ENCODE measurements around the gene SETD1B.

Gene SETD1B

DNA sequence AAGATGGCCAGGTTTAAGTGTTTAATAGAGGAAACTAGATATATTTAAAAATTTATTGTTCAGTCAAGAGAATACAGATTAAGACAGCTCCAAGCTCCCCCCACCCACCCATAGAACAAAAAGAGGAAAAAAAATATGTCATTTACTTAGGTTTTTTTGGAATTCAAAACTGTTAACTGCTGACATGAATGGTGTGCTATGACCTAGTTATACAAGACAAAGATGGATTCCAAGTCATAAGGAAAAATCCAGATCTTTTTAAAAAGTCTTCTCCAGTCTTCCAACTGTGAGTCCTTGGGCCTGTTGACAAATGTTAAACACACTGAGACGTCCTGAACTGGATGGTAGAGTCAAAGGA is 1.3 kb upstream of the SETD1B start:
- H3F3A ChIP-seq (ENCODE audit: low read depth): peaks cover 6% of the 10 kb centered on the region; the same call in 1 of the 2 replicates
- no peak for TF ChIP-seq EZH2phosphoT487 (IDR thresholded peaks at IDR 0.05; ENCODE audit: borderline replicate concordance)
- TF ChIP-seq, protein P1, sequence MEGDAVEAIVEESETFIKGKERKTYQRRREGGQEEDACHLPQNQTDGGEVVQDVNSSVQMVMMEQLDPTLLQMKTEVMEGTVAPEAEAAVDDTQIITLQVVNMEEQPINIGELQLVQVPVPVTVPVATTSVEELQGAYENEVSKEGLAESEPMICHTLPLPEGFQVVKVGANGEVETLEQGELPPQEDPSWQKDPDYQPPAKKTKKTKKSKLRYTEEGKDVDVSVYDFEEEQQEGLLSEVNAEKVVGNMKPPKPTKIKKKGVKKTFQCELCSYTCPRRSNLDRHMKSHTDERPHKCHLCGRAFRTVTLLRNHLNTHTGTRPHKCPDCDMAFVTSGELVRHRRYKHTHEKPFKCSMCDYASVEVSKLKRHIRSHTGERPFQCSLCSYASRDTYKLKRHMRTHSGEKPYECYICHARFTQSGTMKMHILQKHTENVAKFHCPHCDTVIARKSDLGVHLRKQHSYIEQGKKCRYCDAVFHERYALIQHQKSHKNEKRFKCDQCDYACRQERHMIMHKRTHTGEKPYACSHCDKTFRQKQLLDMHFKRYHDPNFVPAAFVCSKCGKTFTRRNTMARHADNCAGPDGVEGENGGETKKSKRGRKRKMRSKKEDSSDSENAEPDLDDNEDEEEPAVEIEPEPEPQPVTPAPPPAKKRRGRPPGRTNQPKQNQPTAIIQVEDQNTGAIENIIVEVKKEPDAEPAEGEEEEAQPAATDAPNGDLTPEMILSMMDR (conservative IDR thresholded peaks at IDR 0.05; ENCODE audit: low read length): no peak
- H3K4me2 ChIP-seq (ENCODE audit: low read depth, low read length, poor library complexity, severe bottlenecking): peak overlapping the region; percentile 93
- peaks cover 43% of the 10 kb centered on the region for H4K20me1 ChIP-seq (ENCODE audit: insufficient read depth, low read length, poor library complexity, severe bottlenecking)
- no peaks in the 10 kb centered on the region for H3K9me3 ChIP-seq (ENCODE audit: insufficient read depth, low read depth, low read length)
- H3K79me2 ChIP-seq (ENCODE audit: insufficient read depth, low read length): peaks cover 85% of the 10 kb centered on the region
- 0 out of 2 replicates have a peak, but pooled peaks cover 5% of the 10 kb centered on the region for H3K36me3 ChIP-seq (ENCODE audit: insufficient read depth, low read length)
- peaks cover 41% of the 10 kb centered on the region for H3K4me1 ChIP-seq (ENCODE audit: insufficient read depth, low read length, poor library complexity, severe bottlenecking)
- H3K4me3 ChIP-seq (ENCODE audit: low read length, poor library complexity, severe bottlenecking): peak overlapping the region; percentile 94
- no peak overlapping the region for H2AFZ ChIP-seq (ENCODE audit: low read length)
- H3K9ac ChIP-seq (ENCODE audit: low read depth, low read length, poor library complexity, severe bottlenecking): peak overlapping the region; percentile 100
- no peaks in the 10 kb centered on the region for H3K9me2 ChIP-seq (replicated peaks; ENCODE audit: low read depth, low read length)
- H3K27me3 ChIP-seq (ENCODE audit: insufficient read depth, low read length, poor library complexity, severe bottlenecking): peaks cover 6% of the 10 kb centered on the region

DNA sequence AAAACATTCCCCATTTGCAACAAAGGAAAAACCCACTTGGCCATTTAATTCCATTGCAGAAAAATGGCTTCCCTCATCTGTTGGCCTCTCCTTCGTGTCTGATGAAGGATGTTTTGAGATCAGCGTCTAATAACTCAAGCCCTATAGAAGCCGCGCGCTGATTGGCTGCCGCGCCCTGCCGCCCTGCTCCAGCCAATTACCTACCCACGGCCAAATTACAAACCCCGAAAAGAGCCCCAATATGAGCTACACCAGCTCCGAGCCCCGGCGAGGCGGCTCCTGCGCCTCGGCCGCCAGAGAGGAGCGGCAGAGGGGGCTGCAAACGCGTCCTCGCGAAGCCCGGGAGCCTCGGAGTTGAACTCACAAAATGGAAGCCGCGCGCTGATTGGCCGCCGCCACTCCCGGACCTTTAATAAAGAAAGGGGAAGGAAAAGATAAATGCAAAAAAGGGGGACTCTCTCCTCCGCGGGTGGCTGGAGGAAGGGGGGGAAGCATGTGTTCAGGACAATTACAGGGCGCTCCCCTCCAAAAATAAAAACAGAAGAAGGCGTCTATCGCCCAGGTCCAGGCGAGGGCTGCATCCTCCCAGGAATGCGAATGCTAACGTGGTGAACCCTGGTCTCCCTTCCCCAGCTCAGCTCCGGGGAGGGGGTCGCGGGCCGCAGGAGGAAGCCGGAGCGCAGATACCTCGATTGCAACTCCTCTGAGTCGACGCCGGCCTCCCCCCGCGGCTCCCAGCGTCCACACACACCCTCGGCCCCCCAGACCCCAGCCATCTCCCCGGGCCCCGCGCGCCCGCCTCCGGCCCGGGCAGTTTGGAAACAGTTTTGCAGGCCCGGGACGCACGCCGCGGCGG is 738 bp upstream of the SETD1B start:
- Histone ChIP-seq H3K4me3 (ENCODE audit: low read length, poor library complexity, severe bottlenecking) (peak overlapping the region; percentile 94), H3K4me2 (ENCODE audit: low read depth, low read length, poor library complexity, severe bottlenecking) (peak overlapping the region; percentile 93), H3K9ac (ENCODE audit: low read depth, low read length, poor library complexity, severe bottlenecking) (peak overlapping the region; percentile 100), H3K36me3 (ENCODE audit: insufficient read depth, low read length) (0 out of 2 replicates have a peak, but pooled peaks cover 5% of the 10 kb centered on the region), H4K20me1 (ENCODE audit: insufficient read depth, low read length, poor library complexity, severe bottlenecking) (peaks cover 37% of the 10 kb centered on the region), H3K9me2 (replicated peaks; ENCODE audit: low read depth, low read length) (no peaks in the 10 kb centered on the region), H3F3A (ENCODE audit: low read depth) (peaks cover 6% of the 10 kb centered on the region; the same call in 1 of the 2 replicates), H3K27me3 (ENCODE audit: insufficient read depth, low read length, poor library complexity, severe bottlenecking) (peaks cover 6% of the 10 kb centered on the region), H3K9me3 (ENCODE audit: insufficient read depth, low read depth, low read length) (no peaks in the 10 kb centered on the region), H3K4me1 (ENCODE audit: insufficient read depth, low read length, poor library complexity, severe bottlenecking) (peaks cover 38% of the 10 kb centered on the region), H2AFZ (ENCODE audit: low read length) (0 out of 2 replicates have a peak overlapping the region, but pooled peaks have one; percentile 7), H3K79me2 (ENCODE audit: insufficient read depth, low read length) (peaks cover 85% of the 10 kb centered on the region)
- TF ChIP-seq, protein P1 (conservative IDR thresholded peaks at IDR 0.05; ENCODE audit: low read length): no peak
- TF ChIP-seq EZH2phosphoT487 (IDR thresholded peaks at IDR 0.05; ENCODE audit: borderline replicate concordance): no peak

- Histone ChIP-seq H2AFZ (ENCODE audit: low read length) (0 out of 2 replicates have a peak overlapping the region, but pooled peaks have one; percentile 26), H3K4me2 (ENCODE audit: low read depth, low read length, poor library complexity, severe bottlenecking) (peak overlapping the region; percentile 75), H3K9me3 (ENCODE audit: insufficient read depth, low read depth, low read length) (no peaks in the 10 kb centered on the region), H3K36me3 (ENCODE audit: insufficient read depth, low read length) (peaks cover 6% of the 10 kb centered on the region; the same call in 1 of the 2 replicates), H3K4me3 (ENCODE audit: low read length, poor library complexity, severe bottlenecking) (peak overlapping the region; percentile 79), H3K79me2 (ENCODE audit: insufficient read depth, low read length) (peaks cover 85% of the 10 kb centered on the region), H3K4me1 (ENCODE audit: insufficient read depth, low read length, poor library complexity, severe bottlenecking) (peaks cover 25% of the 10 kb centered on the region), H3F3A (ENCODE audit: low read depth) (peaks cover 6% of the 10 kb centered on the region; the same call in 1 of the 2 replicates), H3K9ac (ENCODE audit: low read depth, low read length, poor library complexity, severe bottlenecking) (peak overlapping the region; percentile 79), H3K27me3 (ENCODE audit: insufficient read depth, low read length, poor library complexity, severe bottlenecking) (peaks cover 6% of the 10 kb centered on the region), H4K20me1 (ENCODE audit: insufficient read depth, low read length, poor library complexity, severe bottlenecking) (peaks cover 29% of the 10 kb centered on the region), H3K9me2 (replicated peaks; ENCODE audit: low read depth, low read length) (no peaks in the 10 kb centered on the region)
- TF ChIP-seq, protein P1 (conservative IDR thresholded peaks at IDR 0.05; ENCODE audit: low read length): no peak
- no peak for TF ChIP-seq EZH2phosphoT487 (IDR thresholded peaks at IDR 0.05; ENCODE audit: borderline replicate concordance)
These were observed 755 bp downstream of the SETD1B start for GRCh38 chr12:121804417-121805111.
